HG03039 (cell line): Measurements from ENCODE around the gene SMG6.
"Not testable (repeated sequence)": the region's sequence is repeated elsewhere in the genome, so short reads cannot be mapped to it uniquely, and the experiment has no call there.

Experiments
- ATAC-seq: cut with Tn5 transposase; IDR thresholded peaks from one replicate; pipeline ENCODE4 v1.9.1; 2021; ENCODE audit warnings: mild to moderate bottlenecking, moderate library complexity; ENCODE audit not compliant: unreplicated experiment

SMG6 gene

DNA sequence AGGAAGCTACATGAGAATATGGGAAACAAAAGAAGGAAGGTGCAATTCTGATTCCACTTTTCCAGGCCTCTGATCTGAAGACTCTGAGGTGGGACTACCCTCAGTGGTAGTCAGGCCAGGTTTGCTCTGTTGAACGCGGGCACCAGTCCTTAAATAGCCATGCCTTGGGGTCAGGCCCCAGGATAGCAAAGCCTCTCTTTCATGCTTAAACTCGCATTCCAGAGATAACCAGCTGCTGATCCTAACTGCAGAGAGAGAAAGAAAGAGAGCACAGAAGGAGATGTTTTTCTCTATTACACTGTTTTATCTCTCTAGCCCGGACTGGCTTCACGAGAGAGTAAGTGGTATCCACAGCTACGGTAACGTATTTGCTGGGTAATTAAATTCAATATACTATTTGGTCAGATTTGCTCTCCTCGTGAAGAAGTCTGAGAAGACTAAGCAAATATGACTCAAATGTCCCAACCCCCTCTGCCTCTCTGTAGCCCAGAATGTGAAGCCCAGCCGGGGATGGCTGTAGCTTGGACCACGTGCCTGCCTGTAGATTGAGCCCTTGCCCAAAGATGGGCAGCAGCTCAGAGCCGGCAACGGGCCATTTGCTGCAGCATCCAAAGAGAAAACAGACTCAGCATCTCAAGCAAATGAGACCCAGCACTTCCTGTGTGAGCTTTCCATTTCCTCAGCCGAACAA lies 122.2 kb downstream of the SMG6 start:
- ATAC-seq, result no peak

DNA sequence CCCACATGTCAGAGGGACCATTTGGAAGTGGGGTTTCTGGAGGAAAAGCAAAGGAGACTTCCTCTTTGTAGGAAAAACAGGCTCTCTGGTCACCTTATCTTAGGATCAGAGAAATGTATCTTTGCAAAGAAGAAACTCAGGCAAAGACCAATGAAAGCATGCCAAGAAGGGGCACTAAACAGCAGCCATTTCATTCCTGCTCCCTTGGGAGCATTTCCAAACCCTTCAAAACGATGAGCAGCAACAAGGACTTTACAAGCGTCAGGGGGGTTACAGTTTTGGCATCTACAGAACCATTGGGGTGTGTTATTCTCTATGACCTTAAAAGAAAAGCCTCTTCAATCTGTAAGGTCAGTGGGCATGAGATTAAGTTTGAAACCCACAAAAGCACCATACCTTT lies 122.8 kb downstream of the SMG6 start:
- ATAC-seq, result no peak

DNA sequence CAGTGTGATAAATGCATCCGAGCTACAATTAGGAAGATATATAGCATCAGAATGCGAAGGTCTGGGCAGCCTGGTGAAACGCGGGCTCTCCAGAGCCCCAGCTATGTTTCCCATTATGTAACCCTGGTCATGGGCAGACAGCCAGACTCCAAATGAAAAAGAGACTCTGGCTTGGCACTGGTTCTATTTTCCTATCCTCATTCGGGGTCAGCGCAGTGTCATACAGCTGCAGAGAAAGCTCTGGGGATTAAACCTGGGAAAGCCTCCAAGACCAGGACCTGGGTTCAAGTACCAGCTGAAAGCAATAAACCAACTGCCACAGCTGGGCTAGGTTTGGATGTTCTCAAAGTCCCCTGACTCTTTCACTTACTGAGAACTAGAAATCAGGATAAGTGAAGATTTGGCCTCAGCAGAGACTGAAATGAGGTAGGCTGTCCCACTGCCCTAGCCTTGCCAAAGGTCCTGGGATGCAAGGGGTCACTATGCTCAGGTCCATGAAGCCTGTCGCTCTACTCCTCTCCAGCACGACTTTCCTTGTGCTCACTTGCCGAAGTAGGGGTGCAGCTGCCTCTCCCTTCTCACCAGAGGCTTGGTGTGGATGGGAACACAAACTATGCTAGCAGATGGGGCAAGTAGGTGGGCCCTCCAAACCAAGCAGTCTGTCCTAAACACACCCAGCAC lies 123.8 kb downstream of the SMG6 start:
- no peak for ATAC-seq

- no peak for ATAC-seq
Observed at GRCh38 chr17:2178798-2179501, 124.6 kb downstream of the SMG6 start.

DNA sequence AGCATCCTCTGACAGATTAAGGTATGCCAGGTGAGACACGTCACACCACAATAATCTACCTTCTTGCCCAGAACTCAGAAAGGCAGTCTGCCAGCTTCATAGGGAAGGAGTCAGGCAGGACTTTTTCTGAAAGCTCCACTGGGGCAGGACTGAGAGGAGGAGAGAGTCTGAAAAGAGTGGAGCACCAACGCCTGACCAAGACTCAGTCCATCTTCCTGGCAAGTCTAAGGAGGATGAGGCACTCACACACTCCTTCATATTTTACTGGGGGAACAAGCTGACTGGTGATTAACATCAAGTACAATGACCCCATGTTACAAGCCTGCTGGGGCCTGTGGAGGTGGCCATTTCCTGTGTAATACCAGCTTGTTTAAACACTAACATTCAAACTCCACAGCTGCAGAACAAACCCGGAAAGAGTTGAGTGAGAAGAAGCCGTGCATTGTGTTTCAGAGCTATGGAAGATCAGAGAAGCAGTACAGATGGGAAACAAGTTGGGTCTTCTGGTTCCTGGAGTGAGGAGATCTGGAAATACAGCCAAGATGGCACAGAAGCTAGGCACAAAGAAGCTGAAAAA lies 126.3 kb downstream of the SMG6 start:
- no peak for ATAC-seq

DNA sequence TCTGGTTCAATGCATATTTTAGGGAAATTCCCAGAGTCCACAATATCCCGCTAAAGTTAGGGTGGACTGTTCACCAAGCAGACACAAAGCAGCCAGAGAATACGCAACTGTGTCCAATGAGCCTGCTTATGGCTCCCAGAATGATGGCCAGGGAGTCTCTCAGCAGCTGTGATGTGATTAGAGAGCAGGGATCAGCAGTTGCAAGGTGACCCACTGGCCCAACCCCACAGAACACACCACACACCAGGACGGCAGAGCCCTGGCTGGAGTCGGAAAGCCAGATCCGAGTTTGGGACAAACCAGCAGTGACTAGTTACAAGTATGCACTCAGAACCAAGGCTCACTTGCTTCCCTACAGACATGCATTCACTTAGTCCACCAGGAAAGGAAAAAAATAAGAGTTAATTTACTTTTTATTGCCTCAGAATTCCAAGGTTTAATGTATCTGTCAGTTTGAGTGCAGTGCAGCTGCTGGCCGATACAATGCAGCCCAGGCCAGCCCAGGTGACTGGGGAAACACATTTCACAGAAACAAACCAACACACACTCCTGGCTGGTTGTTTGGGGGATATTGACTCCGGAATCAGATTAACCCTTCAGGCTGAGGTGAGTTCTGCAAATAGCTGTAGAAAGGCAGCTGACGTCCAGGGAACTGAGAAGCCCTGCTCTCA lies 127.0 kb downstream of the SMG6 start:
- ATAC-seq, result no peak

DNA sequence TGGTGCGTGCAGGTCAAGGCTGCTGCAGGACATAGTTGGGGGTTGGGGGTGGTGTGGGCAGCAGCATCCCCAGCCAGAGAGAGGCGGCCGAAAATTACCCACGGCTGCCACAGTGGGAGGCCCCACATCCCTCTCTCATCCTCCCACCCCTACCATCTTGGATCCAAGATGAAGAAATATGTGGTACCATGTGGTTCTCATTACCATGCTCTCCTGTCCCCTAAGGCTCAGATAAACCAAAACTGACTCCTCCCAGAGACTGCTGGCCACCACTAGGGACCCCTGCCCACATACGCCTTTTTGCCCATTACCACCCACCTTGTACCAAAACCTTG lies 128.3 kb downstream of the SMG6 start:
- no peak for ATAC-seq

DNA sequence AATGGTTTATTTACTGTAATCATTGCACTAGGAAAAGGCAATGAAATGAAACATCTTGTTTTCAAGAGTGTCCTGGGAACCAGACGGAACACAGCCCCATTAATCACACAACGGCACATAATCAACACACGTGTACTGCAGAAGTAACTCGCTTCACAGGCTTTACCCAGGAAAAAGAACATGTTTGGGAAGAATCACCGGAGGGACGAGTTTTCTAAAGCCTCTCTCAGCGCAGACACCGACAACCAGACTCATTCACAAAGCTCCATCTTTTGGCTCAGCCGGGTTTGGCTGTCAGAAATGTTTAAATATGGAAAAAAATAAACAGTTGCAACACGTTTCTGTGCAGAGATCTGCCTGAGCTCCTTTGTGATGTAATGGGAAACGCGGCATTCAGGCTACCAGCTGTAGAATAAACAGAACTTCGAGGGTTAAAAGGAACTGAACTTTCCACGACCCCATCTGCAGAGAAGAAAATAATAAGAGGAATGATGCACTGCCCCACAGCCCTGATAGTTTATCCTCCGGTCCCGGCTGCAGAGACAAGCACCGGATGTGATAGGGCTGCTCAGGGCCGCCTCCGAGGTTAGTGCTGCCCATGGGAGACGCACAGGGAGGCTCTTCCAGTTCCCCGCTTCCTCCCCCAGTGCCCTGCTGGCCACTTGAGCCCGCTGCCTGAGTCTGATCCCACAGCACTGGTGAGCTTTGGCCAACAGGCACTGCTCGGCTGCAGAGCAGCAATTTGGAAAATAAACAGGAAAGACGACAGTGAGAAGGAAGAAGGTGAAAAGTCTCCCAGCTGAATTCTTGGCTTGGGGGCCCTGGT lies 128.9 kb downstream of the SMG6 start:
- ATAC-seq, result no peak

GRCh38 chr17:2174014-2174413 lies 129.6 kb downstream of the SMG6 start:
- no peak for ATAC-seq

GRCh38 chr17:2172999-2173398 lies 130.6 kb downstream of the SMG6 start:
- no peak for ATAC-seq

DNA sequence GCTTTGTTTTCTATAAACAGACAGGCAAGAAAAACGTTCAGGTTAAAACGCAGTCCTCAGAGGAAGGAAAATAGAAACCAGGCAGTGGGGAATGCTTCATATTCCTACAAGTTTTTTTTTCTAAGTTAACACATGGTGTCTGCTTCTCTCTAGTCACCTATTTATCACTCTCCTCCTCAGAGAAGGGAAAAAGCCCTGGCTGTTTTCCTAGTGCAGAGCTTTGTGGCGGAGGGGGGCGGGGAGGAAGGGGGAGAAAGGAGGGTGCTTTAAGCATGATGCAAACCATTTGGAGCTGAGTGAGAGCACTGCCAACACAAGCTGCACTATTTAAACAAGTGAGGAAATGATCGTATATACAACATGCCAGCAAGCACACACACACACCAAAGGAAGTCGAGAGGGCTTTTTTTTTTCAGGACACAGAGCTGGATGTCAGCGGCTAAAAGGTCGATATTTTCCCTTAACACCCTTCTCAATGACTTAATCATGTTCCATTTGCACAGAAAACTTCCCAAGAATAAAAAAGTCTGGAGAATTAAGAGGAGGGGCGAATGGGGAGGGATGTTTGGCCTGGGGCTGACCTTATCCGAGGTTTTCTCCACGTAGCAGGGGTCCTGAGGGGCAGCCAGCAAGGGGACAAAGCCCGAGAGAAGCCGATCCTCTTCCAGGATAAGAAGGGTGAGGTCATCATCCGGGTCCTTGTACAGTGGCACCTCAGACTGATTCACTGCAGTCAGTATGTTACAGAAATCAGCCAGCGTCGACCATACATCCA lies 131.3 kb downstream of the SMG6 start:
- ATAC-seq, result no peak

- no peak for ATAC-seq
Observed at GRCh38 chr17:2171702-2172076, 131.9 kb downstream of the SMG6 start.

GRCh38 chr17:2170023-2170422 lies 133.6 kb downstream of the SMG6 start:
- no peak for ATAC-seq

- ATAC-seq, result not testable (repeated sequence)
Observed at GRCh38 chr17:2165723-2166122, 137.9 kb downstream of the SMG6 start.

GRCh38 chr17:2158396-2158780 lies 145.2 kb downstream of the SMG6 start:
- no peak for ATAC-seq

DNA sequence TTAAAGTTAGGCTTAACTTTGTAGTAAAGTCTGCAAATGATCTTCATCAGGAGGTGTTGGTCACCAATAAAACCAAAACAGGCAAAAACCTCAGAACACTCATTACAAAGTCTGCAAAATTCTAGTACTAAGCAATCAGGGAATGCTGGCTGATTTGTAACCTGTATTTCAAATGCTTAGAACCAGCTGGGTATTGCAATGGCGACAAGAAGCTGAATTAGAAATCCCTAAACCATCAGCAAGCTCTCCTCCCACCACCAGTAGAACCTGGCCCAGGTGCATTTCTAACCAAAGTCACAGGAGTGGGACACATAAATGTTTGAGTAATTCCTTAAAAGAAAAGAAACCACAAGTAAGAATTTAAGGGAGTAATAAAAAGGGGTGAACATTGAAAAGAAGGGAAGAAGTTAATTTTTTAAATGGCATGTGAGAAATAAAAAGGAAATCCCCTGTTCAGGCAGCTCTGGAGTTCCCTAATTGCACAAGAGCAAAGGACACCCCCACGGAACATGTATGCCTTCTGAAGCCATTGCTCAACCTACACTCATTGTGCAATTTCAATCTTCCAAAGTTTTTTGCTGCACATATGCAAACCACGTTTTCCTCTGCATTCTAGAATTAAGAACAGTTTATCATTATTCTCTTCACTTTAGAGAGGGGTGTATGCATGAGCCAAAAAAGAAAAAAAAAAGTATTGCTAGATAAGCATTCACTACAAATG lies 145.8 kb downstream of the SMG6 start:
- ATAC-seq, result no peak

GRCh38 chr17:2157081-2157480 lies 146.5 kb downstream of the SMG6 start:
- ATAC-seq, result no peak

- no peak for ATAC-seq
Observed at GRCh38 chr17:2156666-2157065, 146.9 kb downstream of the SMG6 start.

GRCh38 chr17:2155573-2155972 lies 148.0 kb downstream of the SMG6 start:
- no peak for ATAC-seq
